Keratinocyte (primary cell): ENCODE results near the gene KIFAP3. TPM values are rescaled to one million over a fixed set of nuclear protein-coding genes. Genes with fewer than 3 reads are reported as not detected.

Source experiments
- DNase-seq: peaks from one replicate; pipeline ENCODE4 v3.0.0-alpha.2; 2011; ENCODE audit warnings: low read depth, missing footprints, low spot score
- FAIRE-seq: peaks from 2 replicates; lab custom pipeline; 2011; peaks lifted over from hg19 to GRCh38; lab: Jason Lieb, UNC
- H2AFZ ChIP-seq: 2 replicates; pipeline ENCODE4 v1.6.0; 2012; ENCODE audit warnings: low read length, control low read depth, inconsistent platforms; ENCODE audit not compliant: control insufficient read depth
- H3K27ac ChIP-seq: 2 replicates; pipeline ENCODE4 v1.5.1; 2011; ENCODE audit warnings: low read length; ENCODE audit not compliant: control insufficient read depth, insufficient read depth
- H3K27me3 ChIP-seq: 3 replicates; pipeline ENCODE4 v1.6.0; 2011; ENCODE audit warnings: low read length; ENCODE audit not compliant: control insufficient read depth, insufficient read depth; ENCODE audit errors: extremely low read depth
- H3K36me3 ChIP-seq, 2 experiments: 2 replicates in 1 of 2; 3 replicates in 1 of 2; pipeline ENCODE4 v1.5.1; 2011; ENCODE audit warnings: low read length in 2 of 2, mild to moderate bottlenecking in 1 of 2; ENCODE audit not compliant: control insufficient read depth in 2 of 2, insufficient read depth in 2 of 2; ENCODE audit errors: extremely low read depth in 1 of 2
- H3K4me1 ChIP-seq: 3 replicates; pipeline ENCODE4 v1.5.1; 2011; ENCODE audit warnings: low read length; ENCODE audit not compliant: control insufficient read depth, insufficient read depth; ENCODE audit errors: extremely low read depth
- H3K4me2 ChIP-seq: 3 replicates; pipeline ENCODE4 v1.6.0; 2011; ENCODE audit warnings: low read depth, low read length; ENCODE audit not compliant: control insufficient read depth, insufficient read depth; ENCODE audit errors: extremely low read depth
- H3K4me3 ChIP-seq, 3 experiments: fragments of 200-600 bp in 1 of 3; sonication (generic) in 1 of 3; 2 replicates in 2 of 3; 3 replicates in 1 of 3; pipeline ENCODE4 v1.5.1; 2011 to 2016; ENCODE audit warnings: low read length in 3 of 3, mild to moderate bottlenecking in 3 of 3, control low read depth in 2 of 3, inconsistent platforms in 1 of 3, low read depth in 1 of 3, mixed read lengths in 1 of 3, mixed run types in 1 of 3, moderate library complexity in 1 of 3; ENCODE audit not compliant: control insufficient read depth in 2 of 3, insufficient read depth in 2 of 3; ENCODE audit errors: extremely low read depth in 1 of 3
- H3K79me2 ChIP-seq: 2 replicates; pipeline ENCODE4 v1.6.0; 2012; ENCODE audit warnings: low read length; ENCODE audit not compliant: control insufficient read depth, insufficient read depth
- H3K9ac ChIP-seq: 3 replicates; pipeline ENCODE4 v1.6.0; 2011; ENCODE audit warnings: low read length; ENCODE audit not compliant: control insufficient read depth, insufficient read depth; ENCODE audit errors: extremely low read depth
- H3K9me1 ChIP-seq: 3 replicates; pipeline ENCODE4 v1.6.0; 2011; ENCODE audit warnings: low read length; ENCODE audit not compliant: control insufficient read depth, insufficient read depth; ENCODE audit errors: extremely low read depth
- H3K9me3 ChIP-seq: 2 replicates; pipeline ENCODE4 v1.5.1; 2012; ENCODE audit warnings: low read depth, low read length; ENCODE audit not compliant: control insufficient read depth
- H4K20me1 ChIP-seq: 3 replicates; pipeline ENCODE4 v1.6.0; 2011; ENCODE audit warnings: low read length; ENCODE audit not compliant: control insufficient read depth, insufficient read depth; ENCODE audit errors: extremely low read depth
- CTCF ChIP-seq, 3 experiments: IDR thresholded peaks in 1 of 3; conservative IDR thresholded peaks in 1 of 3; optimal IDR thresholded peaks in 1 of 3; 2 replicates in 2 of 3; 3 replicates in 1 of 3; pipeline versions ENCODE3 to v1.5.1; 2011; ENCODE audit warnings: low read length in 3 of 3, mild to moderate bottlenecking in 3 of 3, moderate library complexity in 2 of 3, control low read depth in 1 of 3, inconsistent platforms in 1 of 3; ENCODE audit not compliant: insufficient read depth in 2 of 3; ENCODE audit errors: extremely low read depth in 1 of 3
- EZH2 ChIP-seq: IDR thresholded peaks from one replicate; pipeline ENCODE4 v1.6.1; 2012; ENCODE audit warnings: inconsistent platforms, mild to moderate bottlenecking, low read length, moderate library complexity
- dilution Hi-C: fragments of 300-500 bp; cut with MboI; formaldehyde crosslinking; loops from one replicate; pipeline ENCODE4 v1.7.0; 2020; ENCODE audit warnings: low sequenced_read_pairs; ENCODE audit not compliant: extremely low pct_ligation_motif_present
- polyA plus RNA-seq, 5 experiments: library from polyadenylated mRNA; depleted of rRNA in 3 of 5; stranded (reverse) in 3 of 5; stranded (forward) in 1 of 5; unstranded in 1 of 5; fragments of >200 nt; gene quantifications; 1 replicate in 1 of 5; 2 replicates in 3 of 5; 3 replicates in 1 of 5; pipeline versions ENCODE4 v1.2.1 to v1.2.3, GENCODE V29; 2011 to 2012; ENCODE audit warnings: missing spikeins in 2 of 5, low read depth in 1 of 5, low replicate concordance in 1 of 5

The KIFAP3 gene
- polyA plus RNA-seq, 1 donor (not counting 4 experiments of a cell fraction or from before 2014, with no cell fraction given): 25.2 TPM

- dilution Hi-C loops: no loop called here
- Histone ChIP-seq H3K27ac (no peak overlapping the region), H3K9ac (no peak overlapping the region), H3K9me1 (no peaks in the 10 kb centered on the region), H3K4me2 (no peak overlapping the region), H3K4me3 (no peak overlapping the region), H3K4me1 (no peaks in the 10 kb centered on the region), H3K27me3 (no peaks in the 10 kb centered on the region), H2AFZ (no peak overlapping the region), H3K9me3 (no peaks in the 10 kb centered on the region), H3K36me3 (no peaks in the 10 kb centered on the region), H4K20me1 (no peaks in the 10 kb centered on the region), H3K79me2 (no peaks in the 10 kb centered on the region)
- FAIRE-seq: no peak
- TF ChIP-seq EZH2: no peak
- TF ChIP-seq CTCF (optimal IDR thresholded peaks at IDR 0.05 in 1 of 3, IDR thresholded peaks at IDR 0.05 in 1 of 3, conservative IDR thresholded peaks at IDR 0.05 in 1 of 3; ENCODE audit: extremely low read depth in 1 of 3, insufficient read depth in 2 of 3, low read length in 3 of 3): no peak
- no peak for DNase-seq
Measured at GRCh38 chr1:170044187-170044586, 30.3 kb downstream of the KIFAP3 start.

- H4K20me1 ChIP-seq: no peaks in the 10 kb centered on the region
- no peak for TF ChIP-seq CTCF (optimal IDR thresholded peaks at IDR 0.05 in 1 of 3, IDR thresholded peaks at IDR 0.05 in 1 of 3, conservative IDR thresholded peaks at IDR 0.05 in 1 of 3; ENCODE audit: extremely low read depth in 1 of 3, insufficient read depth in 2 of 3, low read length in 3 of 3)
- TF ChIP-seq EZH2: no peak
- no peak overlapping the region for H2AFZ ChIP-seq
- no peaks in the 10 kb centered on the region for H3K9me3 ChIP-seq
- H3K4me1 ChIP-seq: no peaks in the 10 kb centered on the region
- H3K9me1 ChIP-seq: no peaks in the 10 kb centered on the region
- FAIRE-seq (no peak), DNase-seq (no peak)
- H3K79me2 ChIP-seq: no peaks in the 10 kb centered on the region
- H3K27ac ChIP-seq: no peak overlapping the region
- H3K4me3 ChIP-seq: no peak overlapping the region
- no peaks in the 10 kb centered on the region for H3K36me3 ChIP-seq
- no peak overlapping the region for H3K9ac ChIP-seq
- H3K4me2 ChIP-seq: no peak overlapping the region
- dilution Hi-C loops: no loop called here
- no peaks in the 10 kb centered on the region for H3K27me3 ChIP-seq
Measured at GRCh38 chr1:170041423-170042192, 32.9 kb downstream of the KIFAP3 start.
